ENCODE data around the gene CASP8AP2.
"Not testable (repeated sequence)": the region's sequence is repeated elsewhere in the genome, so short reads cannot be mapped to it uniquely, and the experiment has no call there.

Gene CASP8AP2

GRCh38 chr6:89826029-89826528 lies 3.6 kb upstream of the CASP8AP2 start:
- no peak for DNase-seq

- DNase-seq, result not testable (repeated sequence)
Observed at GRCh38 chr6:89828475-89828987, 1.1 kb upstream of the CASP8AP2 start.

GRCh38 chr6:89828988-89829471 lies 650 bp upstream of the CASP8AP2 start:
- no peak for DNase-seq

- no peak for DNase-seq
Observed at GRCh38 chr6:89830170-89830809, 610 bp downstream of the CASP8AP2 start.

- peak; percentile 53 for DNase-seq
Observed at GRCh38 chr6:89834884-89835792, 5.5 kb downstream of the CASP8AP2 start.

- DNase-seq, result no peak
Observed at GRCh38 chr6:89836639-89837222, 7.1 kb downstream of the CASP8AP2 start.

- no peak for DNase-seq
Observed at GRCh38 chr6:89840538-89840937, 10.9 kb downstream of the CASP8AP2 start.

GRCh38 chr6:89842228-89842627 lies 12.5 kb downstream of the CASP8AP2 start:
- no peak for DNase-seq

- no peak for DNase-seq
Observed at GRCh38 chr6:89843070-89843469, 13.4 kb downstream of the CASP8AP2 start.

- DNase-seq, result not testable (repeated sequence)
Observed at GRCh38 chr6:89847513-89847912, 17.8 kb downstream of the CASP8AP2 start.

GRCh38 chr6:89853068-89853467 lies 23.4 kb downstream of the CASP8AP2 start:
- DNase-seq, result no peak

- no peak for DNase-seq
Observed at GRCh38 chr6:89858041-89858440, 28.4 kb downstream of the CASP8AP2 start.

- no peak for DNase-seq
Observed at GRCh38 chr6:89859744-89860143, 30.1 kb downstream of the CASP8AP2 start.

GRCh38 chr6:89862273-89862672 lies 32.6 kb downstream of the CASP8AP2 start:
- no peak for DNase-seq

GRCh38 chr6:89862698-89863097 lies 33.0 kb downstream of the CASP8AP2 start:
- DNase-seq, result no peak

GRCh38 chr6:89866024-89866678 lies 36.5 kb downstream of the CASP8AP2 start:
- no peak for DNase-seq

GRCh38 chr6:89873721-89874120 lies 44.0 kb downstream of the CASP8AP2 start:
- DNase-seq, result no peak

- no peak for DNase-seq
Observed at GRCh38 chr6:89874438-89874837, 44.8 kb downstream of the CASP8AP2 start.

GRCh38 chr6:89886378-89887120 lies 56.9 kb downstream of the CASP8AP2 start:
- DNase-seq, result no peak

- DNase-seq, result no peak
Observed at GRCh38 chr6:89887452-89888137, 57.9 kb downstream of the CASP8AP2 start.

GRCh38 chr6:89888138-89888514 lies 58.4 kb downstream of the CASP8AP2 start:
- DNase-seq, result no peak

Measured in central memory CD4-positive, alpha-beta T cell (primary cell).